Amygdala (tissue), 56 donors: Measurements from ENCODE around the gene NDC80.
"Not testable (repeated sequence)": the region's sequence is repeated elsewhere in the genome, so short reads cannot be mapped to it uniquely, and the experiment has no call there.

ENCODE experiments used
- DNase-seq, 56 donors: peaks; one replicate each; lab custom pipeline; 2025; lab: John Stamatoyannopoulos, UW

NDC80 gene

GRCh38 chr18:2662288-2662687 lies 90.9 kb downstream of the NDC80 start:
- not testable (repeated sequence) for DNase-seq

DNA sequence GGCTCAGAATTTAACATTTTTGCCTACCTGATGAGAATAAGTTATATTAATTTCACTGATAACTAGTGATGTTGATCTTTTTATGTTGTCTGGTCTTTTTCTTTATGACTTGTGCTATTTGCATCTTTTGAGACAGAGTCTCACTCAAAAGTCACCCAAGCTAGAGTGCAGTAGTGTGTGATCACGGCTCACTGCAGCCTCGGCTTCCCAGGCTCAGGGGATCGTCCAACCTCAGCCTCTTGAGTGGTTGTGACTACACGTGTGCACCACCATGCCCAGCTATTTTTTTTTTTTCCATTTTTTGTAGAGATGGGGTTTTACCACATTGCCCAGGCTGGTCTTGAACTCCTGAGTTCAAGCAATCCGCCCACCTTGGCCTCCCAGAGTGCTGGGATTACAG lies 91.6 kb downstream of the NDC80 start:
- DNase-seq: no peak
